K562 (cell line): ENCODE data around the gene FRMD1. TPM values are rescaled to one million over a fixed set of nuclear protein-coding genes. Genes with fewer than 3 reads are reported as not detected.

Experiments
- ATAC-seq: fragments of 200-7000 bp; cut with Tn5 transposase; 3 replicates; pipeline ENCODE4 v1.9.1; 2020; ENCODE audit warnings: moderate library complexity
- BruUV-seq: library from RNA; stranded (reverse); fragments of 400-500 nt; replicated peaks from 2 replicates; lab custom pipeline; 2021; lab: Mats Ljungman, UMichigan
- CTCF ChIA-PET: fragments of 300-600 bp; formaldehyde crosslinking; extraction: SDS; loops from one replicate; lab custom pipeline; 2021; ENCODE audit warnings: low intra/inter-chr PET ratio; lab: Yijun Ruan, JAX
- POLR2A ChIA-PET: fragments of 300-600, 350-650 bp; sonication (Branson Sonifier 250); formaldehyde crosslinking; extraction: SDS; loops from one replicate; lab custom pipeline; 2021; ENCODE audit warnings: antibody characterized with exemption, inconsistent platforms; lab: Yijun Ruan, JAX
- DNase-seq, 4 experiments: peaks; one replicate each; pipeline versions ENCODE4 v3.0.0 to v3.0.0-alpha.2; 2011 to 2018; ENCODE audit warnings: low spot score in 3 of 4, mixed read lengths in 3 of 4; ENCODE audit errors: extremely low read depth in 1 of 4
- FAIRE-seq: peaks from 2 replicates; lab custom pipeline; 2011; peaks lifted over from hg19 to GRCh38; lab: Jason Lieb, UNC
- H2AFZ ChIP-seq: 2 replicates; pipeline ENCODE4 v1.6.0; 2011; ENCODE audit warnings: low read depth, low read length, control low read depth, inconsistent platforms
- H3K27ac ChIP-seq: fragments of 200-600 bp; 3 replicates; pipeline ENCODE4 v1.8.0; 2011; ENCODE audit warnings: low read depth, mild to moderate bottlenecking, control low read depth, inconsistent platforms, low read length, moderate library complexity, mixed read lengths; ENCODE audit errors: extremely low read depth
- H3K27me3 ChIP-seq, 2 experiments: fragments of 300-600 bp in 1 of 2; 2 replicates in 1 of 2; 3 replicates in 1 of 2; pipeline versions ENCODE4 v1.6.0 to v1.8.0; 2011; ENCODE audit warnings: inconsistent platforms in 2 of 2, low read length in 2 of 2, mild to moderate bottlenecking in 1 of 2, mixed read lengths in 1 of 2, moderate library complexity in 1 of 2; ENCODE audit not compliant: control insufficient read depth in 2 of 2, insufficient read depth in 2 of 2
- H3K36me3 ChIP-seq: fragments of 300-600 bp; 3 replicates; pipeline ENCODE4 v1.8.0; 2011; ENCODE audit warnings: mild to moderate bottlenecking, low read length, inconsistent platforms; ENCODE audit not compliant: control insufficient read depth, insufficient read depth
- H3K4me1 ChIP-seq, 2 experiments: fragments of 200-600 bp in 1 of 2; replicated peaks in 1 of 2; 2 replicates in 1 of 2; 3 replicates in 1 of 2; pipeline versions ENCODE4 v1.5.1 to v1.8.0; 2011; ENCODE audit warnings: inconsistent platforms in 2 of 2, low read length in 2 of 2, mild to moderate bottlenecking in 1 of 2, mixed read lengths in 1 of 2, moderate library complexity in 1 of 2; ENCODE audit not compliant: control insufficient read depth in 2 of 2, insufficient read depth in 2 of 2
- H3K4me2 ChIP-seq: 2 replicates; pipeline ENCODE4 v1.6.1; 2011; ENCODE audit warnings: low read length, control low read depth, inconsistent platforms, mixed read lengths; ENCODE audit not compliant: insufficient read depth
- H3K4me3 ChIP-seq: fragments of 200-600 bp; sonication (generic), shearing (Covaris generic); 2 replicates; pipeline ENCODE4 v1.5.1; 2016; ENCODE audit warnings: control low read depth, inconsistent platforms
- H3K79me2 ChIP-seq: fragments of 200-600 bp; 3 replicates; pipeline ENCODE4 v1.8.0; 2011; ENCODE audit warnings: low read length, inconsistent platforms; ENCODE audit not compliant: control insufficient read depth, insufficient read depth
- H3K9ac ChIP-seq, 2 experiments: 2 replicates each; pipeline versions ENCODE4 v1.6.0 to v1.6.1; 2011; ENCODE audit warnings: low read depth in 2 of 2, low read length in 2 of 2, control low read depth in 1 of 2, inconsistent platforms in 1 of 2, mild to moderate bottlenecking in 1 of 2, mixed read lengths in 1 of 2; ENCODE audit not compliant: insufficient read depth in 1 of 2
- H3K9me1 ChIP-seq: one replicate; pipeline ENCODE4 v1.6.0; 2011; ENCODE audit warnings: inconsistent platforms, mild to moderate bottlenecking, low read length, moderate library complexity; ENCODE audit not compliant: control insufficient read depth, insufficient read depth
- H3K9me3 ChIP-seq: replicated peaks from 2 replicates; pipeline ENCODE4 v1.5.1; 2011; ENCODE audit warnings: low read depth, low read length, inconsistent platforms; ENCODE audit not compliant: control insufficient read depth, insufficient read depth
- H4K20me1 ChIP-seq: replicated peaks from 2 replicates; pipeline ENCODE4 v1.6.1; 2011; ENCODE audit warnings: low read length, inconsistent platforms, mixed read lengths; ENCODE audit not compliant: control insufficient read depth, insufficient read depth
- BHLHE40 ChIP-seq: IDR thresholded peaks from 2 replicates; pipeline ENCODE4 v1.6.1; 2011; ENCODE audit warnings: low read length, improper control_type of control experiment
- CTBP1 ChIP-seq: fragments of 450-650 bp; IDR thresholded peaks from 2 replicates; pipeline ENCODE4 v1.6.1; 2016; ENCODE audit warnings: borderline replicate concordance
- DMBX1 ChIP-seq: fragments of 250-450 bp; sonication (Bioruptor Pico); IDR thresholded peaks from 2 replicates; pipeline ENCODE4 v1.8.0; 2022; ENCODE audit warnings: inconsistent platforms, mild to moderate bottlenecking, moderate library complexity, borderline replicate concordance
- ELF1 ChIP-seq: fragments of 200-800 bp; sonication (Bioruptor generic); IDR thresholded peaks from 2 replicates; pipeline ENCODE4 v1.6.1; 2016; ENCODE audit warnings: missing genetic modification characterization, missing compliant biosample characterization
- FOXA1 ChIP-seq: fragments of 450-650 bp; IDR thresholded peaks from 2 replicates; pipeline ENCODE4 v1.6.1; 2016; ENCODE audit warnings: mild to moderate bottlenecking, borderline replicate concordance
- FOXO4 ChIP-seq: fragments of 450-650 bp; formaldehyde crosslinking; IDR thresholded peaks from 2 replicates; pipeline ENCODE4 v1.4.0; 2020; ENCODE audit warnings: mild to moderate bottlenecking, moderate library complexity
- FUS ChIP-seq: fragments of 200-400 bp; formaldehyde crosslinking; optimal IDR thresholded peaks from 2 replicates; pipeline ENCODE3; 2017; ENCODE audit warnings: low read depth, low read length
- HDAC3 ChIP-seq: fragments of 450-650 bp; IDR thresholded peaks from 2 replicates; pipeline ENCODE4 v1.6.1; 2018; ENCODE audit warnings: borderline replicate concordance, mild to moderate bottlenecking, moderate library complexity; ENCODE audit not compliant: partially characterized antibody
- MAZ ChIP-seq, 2 experiments: fragments of 450-650 bp in 1 of 2; sonication (generic) in 1 of 2; formaldehyde crosslinking; IDR thresholded peaks in 1 of 2; conservative IDR thresholded peaks in 1 of 2; 2 replicates each; pipeline versions ENCODE4 v1.4.0 to v1.5.0; 2020; ENCODE audit warnings: mild to moderate bottlenecking in 1 of 2, missing genetic modification reagents in 1 of 2
- NR0B1 ChIP-seq: fragments of 450-650 bp; IDR thresholded peaks from one replicate; pipeline ENCODE4 v1.6.1; 2018; ENCODE audit warnings: mild to moderate bottlenecking, moderate library complexity; ENCODE audit not compliant: partially characterized antibody
- NR4A1 ChIP-seq, 2 experiments: fragments of 250-450 bp in 1 of 2; fragments of 450-650 bp in 1 of 2; sonication (Bioruptor Pico) in 1 of 2; IDR thresholded peaks; 2 replicates each; pipeline versions ENCODE4 v1.4.0 to v1.6.1; 2016 to 2020; ENCODE audit warnings: mild to moderate bottlenecking in 2 of 2, missing compliant biosample characterization in 1 of 2, missing genetic modification characterization in 1 of 2, moderate library complexity in 1 of 2
- RAD21 ChIP-seq, 2 experiments: fragments of 250-450 bp in 1 of 2; fragments of 450-650 bp in 1 of 2; sonication (Bioruptor Pico) in 1 of 2; formaldehyde crosslinking in 1 of 2; IDR thresholded peaks in 1 of 2; conservative IDR thresholded peaks in 1 of 2; 2 replicates each; pipeline versions ENCODE4 v1.4.0 to v1.8.0; 2020 to 2022; ENCODE audit warnings: mild to moderate bottlenecking in 2 of 2, moderate library complexity in 1 of 2
- RB1 ChIP-seq: fragments of 450-650 bp; IDR thresholded peaks from 2 replicates; pipeline ENCODE4 v1.6.1; 2017; ENCODE audit warnings: low read depth, mild to moderate bottlenecking
- TCFL5 ChIP-seq: fragments of 250-450 bp; sonication (Bioruptor Pico); conservative IDR thresholded peaks from 2 replicates; pipeline ENCODE4 v1.6.1; 2021; ENCODE audit warnings: mild to moderate bottlenecking, moderate library complexity, matching md5 sums
- TOE1 ChIP-seq, 2 experiments: fragments of 450-650 bp in 1 of 2; sonication (generic) in 1 of 2; formaldehyde crosslinking in 1 of 2; IDR thresholded peaks; 2 replicates each; pipeline versions ENCODE4 v1.7.1 to v1.8.0; 2016 to 2022; ENCODE audit warnings: borderline replicate concordance in 2 of 2, mild to moderate bottlenecking in 2 of 2, antibody characterized with exemption in 1 of 2, inconsistent platforms in 1 of 2, low read depth in 1 of 2, missing genetic modification reagents in 1 of 2, moderate library complexity in 1 of 2
- USF1 ChIP-seq: sonication (generic); formaldehyde crosslinking; IDR thresholded peaks from 2 replicates; pipeline ENCODE4 v1.9.0; 2022; ENCODE audit warnings: mild to moderate bottlenecking, missing genetic modification reagents
- ZNF217 ChIP-seq: sonication (generic); formaldehyde crosslinking; IDR thresholded peaks from 2 replicates; pipeline ENCODE4 v1.8.0; 2022; ENCODE audit warnings: mild to moderate bottlenecking, missing genetic modification reagents
- WGBS: fragments of 100-300 bp; shearing (Covaris generic); methylation state at CpG from one replicate; pipeline ENCODE4 v1.1.6; 2016; ENCODE audit warnings: low coverage, mixed read lengths; ENCODE audit not compliant: insufficient coverage; ENCODE audit errors: missing lambda C conversion rate; 5-methylcytosine and 5-hydroxymethylcytosine counted together
- in situ Hi-C: fragments of 300-500 bp; cut with MboI; formaldehyde crosslinking; loops from 4 replicates; pipeline ENCODE4 v1.15.0; 2018; ENCODE audit warnings: inconsistent platforms, mixed read lengths
- intact Hi-C: fragments of 100-400 bp; cut with micrococcal nuclease; formaldehyde crosslinking; loops from 2 replicates; pipeline ENCODE4 v1.14.2; 2022
- polyA plus RNA-seq, 8 experiments: library from polyadenylated mRNA; depleted of rRNA in 4 of 8; stranded (reverse) in 5 of 8; unstranded in 3 of 8; fragments of >200 nt; fragmentation: Nextera tagmentation in 2 of 8; fragmentation: Illumina TruSeq in 1 of 8; extraction: Ambion mirVana in 2 of 8; extraction: Trizol in 1 of 8; gene quantifications; 2 replicates each; pipeline versions ENCODE4 v1.2.1 to v1.2.3, GENCODE V29; 2011 to 2014; ENCODE audit warnings: inconsistent platforms in 1 of 8, missing spikeins in 1 of 8
- total RNA-seq, 7 experiments: library from RNA; depleted of rRNA in 6 of 7; stranded (reverse); fragments of >200 nt in 6 of 7; fragmentation: Illumina TruSeq in 2 of 7; extraction: Trizol in 2 of 7; gene quantifications; 2 replicates each; pipeline versions ENCODE4 v1.2.1 to v1.2.3, GENCODE V29; 2011 to 2021; ENCODE audit warnings: low replicate concordance in 1 of 7

FRMD1 gene
- total and polyA plus RNA-seq, 9 of the 15 experiments (the other 6 are each of a cell fraction or from before 2014, with no cell fraction given) = 0.01 to 0.04 (median 0.01) TPM; not detected in 6

DNA sequence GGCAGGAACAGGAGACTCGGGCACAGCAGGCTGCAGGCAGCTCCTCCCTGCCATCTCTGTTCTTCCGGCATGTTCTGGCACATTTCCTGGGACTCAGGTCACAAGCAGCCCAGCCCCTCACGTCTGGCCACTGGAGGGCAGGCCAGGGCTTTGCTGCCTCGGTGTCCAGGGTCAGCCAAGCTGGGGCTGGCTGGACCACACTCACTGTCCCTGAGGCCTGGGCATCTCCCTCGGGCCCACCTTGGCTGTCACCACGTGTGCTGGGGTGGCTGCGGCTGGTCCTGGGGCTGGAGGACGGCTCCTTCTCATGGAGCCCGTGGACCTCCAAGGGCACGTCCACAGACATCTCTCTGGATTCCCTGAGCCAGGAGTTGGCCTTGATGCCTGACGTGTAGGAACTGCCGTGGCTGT is 18.5 kb downstream of the FRMD1 start:
- peaks cover 12% of the 10 kb centered on the region for H4K20me1 ChIP-seq
- H3K4me1 ChIP-seq = peaks cover 0 to 35% of the 10 kb centered on the region in 2 experiments; a peak in 1 of 5 replicates
- no peak overlapping the region for H3K9ac ChIP-seq
- H3K27me3 ChIP-seq = peaks cover 18 to 80% of the 10 kb centered on the region in 2 experiments
- no peaks in the 10 kb centered on the region for H3K36me3 ChIP-seq
- no peaks in the 10 kb centered on the region for H3K79me2 ChIP-seq
- BruUV-seq = no TSS peak
- POLR2A ChIA-PET = interaction anchor here (1.2 kb wide), 1 partner anchor 9 kb away, joined by 3 read pairs; no protein-coding TSS in a partner anchor
- intact Hi-C loops = no loop called here
- H3K4me2 ChIP-seq = no peak overlapping the region
- no peak overlapping the region for H2AFZ ChIP-seq
- no peaks in the 10 kb centered on the region for H3K9me1 ChIP-seq
- WGBS = 5% methylated on average over 12 of the region's 12 CpGs
- H3K9me3 ChIP-seq = no peaks in the 10 kb centered on the region
- ATAC-seq = peak; percentile 85
- FAIRE-seq = peak; percentile 74
- H3K27ac ChIP-seq = no peak overlapping the region
- H3K4me3 ChIP-seq = no peak overlapping the region
- in situ Hi-C loops = no loop called here
- CTCF ChIA-PET = interaction anchor here (1.2 kb wide), 1 partner anchor 299 kb away, joined by 3 read pairs; no protein-coding TSS in a partner anchor
- DNase-seq = peak; percentile 65 to 76 (median 72)
- TF ChIP-seq RAD21 (CRISPR knock-in tag; conservative IDR thresholded peaks at IDR 0.05 in 1 of 2, IDR thresholded peaks at IDR 0.05 in 1 of 2) (peak; percentile 70 to 77), ZNF217 (CRISPR knock-in tag) (no peak), CTBP1 (peak; percentile 18; the same call in 1 of the 2 replicates), BHLHE40 (peak; percentile 36; the same call in 1 of the 2 replicates), ELF1 (tag) (0 out of 2 replicates have a peak, but pooled peaks have one; percentile 45), FUS (no peak), FOXO4 (CRISPR knock-in tag) (no peak), DMBX1 (CRISPR knock-in tag) (no peak), NR4A1 (CRISPR knock-in tag; IDR thresholded peaks at IDR 0.05) (no peak), NR4A1 (tag; IDR thresholded peaks at IDR 0.05) (no peak), MAZ (CRISPR knock-in tag; conservative IDR thresholded peaks at IDR 0.05 in 1 of 2, IDR thresholded peaks at IDR 0.05 in 1 of 2) (0 out of 4 replicates have a peak, but pooled peaks of 1 of the 2 experiments have one; percentile 25), FOXA1 (no peak), NR0B1 (no peak), TCFL5 (CRISPR knock-in tag) (no peak), USF1 (CRISPR knock-in tag) (peak; percentile 38), HDAC3 (no peak), TOE1 (IDR thresholded peaks at IDR 0.05; ENCODE audit: borderline replicate concordance) (no peak), TOE1 (CRISPR knock-in tag; IDR thresholded peaks at IDR 0.05; ENCODE audit: borderline replicate concordance, low read depth) (no peak), RB1 (peak; percentile 49; the same call in 1 of the 2 replicates)
